SIG-M5 treated with dmso at 0.1 percent for 504 hours (cell line): ENCODE measurements around the gene GPR132.

Experiments
- DNase-seq: peaks from one replicate; lab custom pipeline; 2025; ENCODE audit not compliant: unreplicated experiment; lab: John Stamatoyannopoulos, UW

Gene GPR132

DNA sequence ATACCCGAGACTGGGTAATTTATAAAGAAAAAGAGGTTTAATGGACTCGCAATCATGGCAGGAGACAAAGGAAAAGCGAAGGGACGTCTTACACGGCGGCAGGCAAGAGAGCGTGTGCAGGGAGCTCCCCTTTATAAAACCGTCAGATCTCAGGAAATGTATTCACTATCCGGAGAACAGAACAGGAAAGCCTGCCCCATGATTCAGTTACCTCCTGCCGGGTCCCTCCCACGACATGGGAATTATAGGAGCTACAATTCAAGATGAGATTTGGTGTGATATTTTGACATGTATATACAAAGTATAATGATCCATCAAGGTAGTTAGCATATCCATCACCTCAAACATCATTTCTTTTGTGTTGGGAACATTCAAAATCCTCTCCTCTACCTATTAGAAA lies 42.1 kb downstream of the GPR132 start:
- no peak for DNase-seq

DNA sequence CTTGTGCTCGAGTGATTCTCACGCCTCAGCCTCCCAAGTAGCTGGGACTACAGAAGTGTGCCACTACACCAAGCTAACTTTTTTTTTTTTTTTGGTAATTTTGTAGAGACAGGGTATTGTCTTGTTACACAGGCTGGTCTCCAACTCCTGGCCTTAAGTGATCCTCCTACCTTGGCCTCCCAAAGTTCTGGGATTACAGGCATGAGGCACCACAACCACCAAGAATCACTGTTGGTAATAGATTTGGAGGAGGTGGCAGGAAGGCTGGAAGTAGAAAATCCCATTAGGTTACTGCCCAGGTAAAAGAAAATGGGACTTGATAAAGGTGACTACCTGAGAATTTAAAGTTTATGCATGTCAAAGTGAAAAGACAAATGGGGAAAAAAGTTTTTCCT lies 43.0 kb downstream of the GPR132 start:
- no peak for DNase-seq

DNA sequence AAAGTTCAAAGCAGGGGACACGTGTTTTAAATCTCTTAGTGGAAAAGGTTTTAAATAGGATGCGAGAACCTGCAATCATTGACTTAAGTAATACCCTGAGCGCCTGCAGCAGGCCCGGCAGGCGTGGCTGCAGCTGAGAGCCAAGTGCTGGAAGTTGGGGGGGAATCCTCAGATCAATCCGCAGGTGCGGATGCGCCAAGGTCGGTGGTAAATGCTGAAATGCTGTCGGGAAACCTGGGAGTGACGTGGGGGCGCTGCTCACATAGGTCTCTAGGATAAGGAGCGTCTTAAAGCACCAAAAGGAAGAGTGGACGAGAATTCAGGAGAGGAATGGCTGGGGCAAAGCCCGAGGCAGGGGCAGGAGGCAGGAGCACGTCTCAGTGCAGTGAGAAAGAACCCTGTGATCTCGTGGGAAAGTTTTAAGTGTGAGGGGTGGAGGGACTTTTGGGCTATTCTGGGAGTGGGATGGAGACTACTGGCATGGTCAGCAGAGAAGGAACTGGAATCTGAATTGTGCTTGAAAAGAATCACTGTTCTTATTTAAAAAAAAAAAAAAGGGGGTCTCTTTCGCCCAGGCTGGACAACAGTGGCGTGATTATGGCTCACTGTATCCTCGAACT lies 43.5 kb downstream of the GPR132 start:
- DNase-seq: peak; percentile 78

DNA sequence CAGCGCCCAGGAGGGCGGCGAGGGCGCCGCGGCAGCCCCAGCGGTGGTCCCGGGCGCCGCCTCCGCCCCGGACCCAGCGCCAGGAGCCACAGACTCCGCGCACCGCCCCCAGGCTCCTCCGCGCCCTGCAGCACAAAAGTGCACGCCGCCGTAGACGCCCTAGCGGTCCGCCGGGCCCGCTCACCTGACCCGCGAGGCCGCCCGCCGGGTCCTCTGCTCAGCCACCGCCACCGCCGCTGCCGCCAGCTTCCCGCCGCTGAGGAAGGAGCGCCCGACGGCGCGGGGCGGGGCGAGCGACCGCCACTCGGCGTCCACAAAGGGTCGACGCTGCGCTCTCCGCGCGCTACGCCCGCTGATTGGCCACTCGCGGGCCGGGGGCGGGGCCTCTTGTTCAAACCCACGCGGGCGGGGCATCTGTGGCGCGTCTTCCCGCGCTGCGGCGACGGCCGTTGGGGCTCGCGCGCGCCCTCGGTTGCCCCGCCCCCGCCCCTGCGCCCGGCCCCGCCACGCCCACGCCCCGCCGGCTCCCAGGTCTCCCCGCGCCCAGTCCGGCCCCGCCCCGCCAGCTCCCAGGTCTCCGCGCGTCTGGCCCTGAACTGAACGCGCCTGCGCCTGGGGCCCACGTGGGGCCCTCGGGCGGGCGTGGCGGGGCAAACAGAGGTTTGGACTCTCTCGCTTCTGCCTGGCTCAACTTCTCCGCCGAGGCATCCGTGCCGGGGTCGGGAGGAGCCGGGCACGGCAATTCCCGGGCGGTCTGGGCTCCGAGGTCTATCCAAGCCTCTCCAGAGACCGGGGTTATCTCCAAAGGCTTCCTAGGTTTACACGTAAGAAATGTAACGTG lies 44.2 kb downstream of the GPR132 start, which contains the start of gene CDCA4:
CDCA4 (minus strand) TSS at position 269 of the 841 bp plus-strand sequence. CDS start 9,154 bp downstream, outside the sequence.
- DNase-seq: peak; percentile 98

DNA sequence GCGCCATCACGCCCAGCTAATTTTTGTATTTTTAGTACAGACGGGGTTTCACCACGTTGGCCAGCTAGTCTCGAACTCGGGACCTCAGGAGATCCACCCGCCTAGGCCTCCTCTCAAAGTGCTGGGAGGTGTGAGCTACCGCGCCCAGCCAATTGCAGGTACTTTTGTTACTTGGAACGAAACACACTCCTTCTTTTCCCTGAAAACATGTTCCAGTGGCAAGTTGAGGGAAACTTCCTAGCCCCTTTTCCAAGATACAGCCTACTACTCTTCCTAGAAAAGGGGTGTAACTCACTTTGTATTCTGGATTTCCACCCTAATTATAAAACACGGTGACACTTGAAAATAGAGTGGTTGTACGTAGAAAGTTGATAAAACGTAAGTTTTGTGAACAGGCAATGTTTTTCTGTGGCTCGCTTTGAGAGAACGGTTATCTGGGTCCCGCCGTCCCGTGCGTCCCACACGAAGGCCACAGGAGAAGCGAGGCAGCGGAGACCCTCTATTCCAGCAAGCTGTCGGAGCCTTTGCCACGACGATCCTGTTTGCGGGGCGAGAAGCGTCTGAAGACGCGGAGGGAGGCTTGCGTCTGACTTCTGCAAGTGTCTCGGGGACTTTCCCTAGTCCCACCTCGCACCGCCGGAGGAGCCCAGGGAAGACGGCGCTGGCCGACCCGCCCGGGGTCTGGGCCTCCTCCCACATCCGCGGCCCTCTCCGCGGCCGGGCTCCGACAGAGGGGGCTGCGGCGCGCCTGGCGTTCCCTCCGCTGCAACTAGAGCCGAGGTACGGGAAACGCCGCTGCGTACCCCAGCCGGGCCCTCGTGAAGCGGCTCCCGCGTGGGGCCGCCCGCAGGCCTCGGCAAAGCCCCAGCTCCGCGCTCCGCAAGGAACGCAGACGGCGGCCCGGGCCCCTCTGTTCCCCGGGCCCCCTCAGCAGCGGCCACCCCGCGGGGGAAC lies 45.1 kb downstream of the GPR132 start:
- DNase-seq: peak; percentile 32

DNA sequence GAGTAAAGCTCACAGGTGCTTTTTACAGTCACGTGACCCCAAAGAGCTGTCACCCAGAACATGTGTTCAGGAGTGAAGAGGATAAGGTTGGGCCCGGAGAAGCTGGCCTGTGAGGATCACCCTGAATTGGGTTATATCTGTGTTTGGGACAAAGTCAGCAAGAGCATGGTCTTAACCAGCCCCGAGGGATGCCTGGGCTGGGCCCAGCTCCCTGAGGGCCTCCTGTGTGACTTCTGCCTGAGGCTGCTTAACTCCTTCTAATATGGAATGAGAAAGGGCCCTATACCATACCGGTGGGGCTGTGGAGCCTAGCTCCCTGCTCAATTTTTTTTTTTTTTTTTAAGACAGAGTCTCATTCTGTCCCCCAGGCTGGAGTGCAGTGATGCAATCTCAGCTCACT lies 46.8 kb downstream of the GPR132 start:
- no peak for DNase-seq

DNA sequence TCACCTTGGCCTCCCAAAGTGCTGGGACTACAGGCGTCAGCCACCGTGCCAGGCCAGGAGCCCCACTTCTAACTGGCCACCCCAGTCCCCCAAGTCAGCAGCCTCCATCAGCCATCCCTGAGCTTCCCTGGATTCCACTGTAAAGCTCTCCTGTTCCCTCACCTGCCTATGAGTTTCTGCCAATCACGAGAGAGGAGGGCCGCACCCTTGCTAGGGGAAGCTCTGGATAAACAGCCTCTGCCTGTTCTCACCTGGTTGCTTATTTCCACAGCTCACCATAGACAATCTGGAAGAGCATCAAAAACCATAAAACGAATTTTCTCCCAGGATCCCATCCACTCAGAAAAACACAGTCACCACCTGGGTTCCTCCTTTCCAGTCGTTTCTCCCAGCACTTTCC lies 49.3 kb downstream of the GPR132 start:
- no peak for DNase-seq

DNA sequence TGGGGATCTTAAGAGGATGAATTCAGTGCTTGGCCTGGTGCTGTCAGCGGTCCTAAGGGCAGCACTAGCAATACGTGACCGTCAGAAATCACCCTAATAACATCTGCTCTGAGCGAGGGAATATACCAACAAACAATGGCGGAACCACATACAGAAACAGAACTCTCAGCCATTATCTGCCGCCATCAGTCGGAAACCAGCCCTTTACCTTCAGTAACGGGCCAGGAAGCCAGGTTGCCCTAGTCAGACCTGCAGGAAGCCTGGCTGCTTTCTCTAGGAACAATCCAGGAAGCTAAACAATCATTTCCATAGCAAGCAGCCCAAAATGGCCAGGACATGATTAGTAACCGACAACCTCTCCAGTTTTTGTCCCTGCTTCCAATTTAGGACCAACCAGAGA lies 50.0 kb downstream of the GPR132 start:
- no peak for DNase-seq

DNA sequence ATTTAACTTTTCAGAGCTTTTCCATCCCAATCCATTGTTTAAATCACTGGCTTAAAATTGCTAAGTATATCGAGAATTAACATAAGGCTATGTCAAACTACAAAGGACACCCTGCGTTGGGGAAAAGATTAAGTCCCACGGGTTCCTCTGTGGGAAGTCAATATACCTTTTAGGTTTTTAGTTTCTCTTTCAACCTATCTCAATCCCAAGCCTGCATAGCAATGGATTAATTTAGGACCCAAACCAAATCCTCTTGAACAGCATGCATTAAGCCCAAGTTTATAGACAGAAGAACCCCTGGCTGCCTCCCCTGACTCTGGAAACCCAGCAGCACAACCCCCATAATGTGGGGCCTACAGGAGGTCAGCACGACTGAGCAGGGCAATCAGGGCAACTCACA lies 50.6 kb downstream of the GPR132 start:
- no peak for DNase-seq

DNA sequence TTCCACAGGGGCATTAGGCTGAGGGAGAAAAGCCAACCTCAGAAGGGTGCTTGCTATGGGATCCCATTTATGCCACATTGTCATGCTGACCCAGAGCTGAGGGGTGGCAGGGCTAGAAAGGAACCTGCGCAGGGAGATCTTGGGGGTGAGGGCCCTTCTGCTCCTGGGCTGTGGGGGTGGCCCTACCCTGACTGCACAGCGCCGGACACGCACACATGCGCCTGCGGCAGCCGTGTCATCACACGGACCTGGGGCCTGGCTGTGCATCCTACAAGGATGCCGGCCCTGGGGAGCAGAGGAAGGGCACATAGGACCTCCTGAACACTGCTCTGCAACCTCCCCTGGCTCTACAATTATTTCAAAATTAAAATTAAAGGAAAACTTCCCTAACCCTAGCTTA lies 51.2 kb downstream of the GPR132 start:
- DNase-seq: no peak

DNA sequence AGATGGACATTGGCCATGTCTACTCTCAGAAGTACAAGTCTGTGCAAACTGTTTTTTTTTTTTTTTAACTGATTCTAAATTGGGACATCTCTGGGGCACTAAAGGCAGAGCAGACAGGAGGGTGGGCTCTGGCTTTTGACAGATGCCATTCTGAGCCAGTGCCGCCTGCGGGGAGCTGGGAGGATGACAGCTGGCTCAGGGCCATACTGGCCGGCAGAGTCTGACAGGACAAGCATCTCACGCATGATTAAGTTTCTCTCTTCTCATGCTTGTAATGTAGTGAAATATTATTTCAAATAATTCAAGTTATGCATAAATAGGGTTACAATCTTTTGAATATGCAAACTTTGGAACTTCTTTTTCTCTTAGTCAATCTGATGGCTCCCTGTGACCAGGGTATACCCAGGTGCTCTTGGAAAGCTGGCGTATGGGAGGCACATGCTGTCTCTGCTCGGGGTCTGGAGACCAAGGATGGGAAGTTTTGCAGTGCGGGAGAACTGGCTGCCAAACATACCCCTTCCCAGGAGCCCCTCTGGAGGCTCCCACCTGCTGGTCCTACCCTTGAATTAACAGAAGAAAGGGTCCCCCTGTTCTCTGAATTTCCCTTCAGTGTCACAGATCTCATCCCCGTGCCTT lies 52.0 kb downstream of the GPR132 start:
- DNase-seq: no peak

DNA sequence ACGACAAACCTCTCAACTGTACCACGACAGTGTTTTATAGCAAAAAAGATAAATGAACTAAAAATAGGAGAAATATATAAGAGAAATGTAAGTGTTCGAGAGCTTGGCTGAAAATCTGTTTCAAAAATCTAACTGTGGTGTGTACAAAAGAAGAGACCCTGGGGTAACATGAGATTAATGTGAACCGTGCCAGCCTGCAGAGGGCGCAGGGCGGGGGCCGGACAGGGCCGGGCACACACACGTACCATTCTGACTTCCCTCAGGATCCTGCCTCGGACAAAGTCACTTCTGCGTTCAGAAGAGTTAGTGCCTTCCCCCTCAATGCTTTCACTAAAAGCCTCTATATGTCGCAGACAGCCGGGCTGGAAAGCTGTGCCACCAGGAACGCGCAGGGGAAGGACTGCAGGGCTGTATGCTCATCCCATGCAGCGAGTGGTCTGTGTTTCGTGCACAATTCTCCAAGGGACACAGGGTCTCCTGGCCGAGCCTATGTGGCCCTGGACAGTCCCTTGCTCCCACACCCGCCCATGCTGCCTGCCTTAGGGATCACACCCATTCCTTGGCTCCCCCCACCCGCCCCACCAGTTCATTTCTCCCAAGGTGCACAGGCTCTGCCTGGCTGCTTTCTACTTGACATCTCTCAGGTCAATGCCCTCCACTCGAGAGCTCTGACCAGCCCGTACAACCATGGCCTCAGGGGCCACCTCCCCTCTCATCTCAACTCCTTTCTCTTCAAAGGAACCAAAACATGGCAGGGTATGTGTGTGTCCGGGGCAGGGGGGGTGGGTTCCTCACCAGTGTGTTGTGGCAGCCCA lies 52.9 kb downstream of the GPR132 start:
- no peak for DNase-seq

DNA sequence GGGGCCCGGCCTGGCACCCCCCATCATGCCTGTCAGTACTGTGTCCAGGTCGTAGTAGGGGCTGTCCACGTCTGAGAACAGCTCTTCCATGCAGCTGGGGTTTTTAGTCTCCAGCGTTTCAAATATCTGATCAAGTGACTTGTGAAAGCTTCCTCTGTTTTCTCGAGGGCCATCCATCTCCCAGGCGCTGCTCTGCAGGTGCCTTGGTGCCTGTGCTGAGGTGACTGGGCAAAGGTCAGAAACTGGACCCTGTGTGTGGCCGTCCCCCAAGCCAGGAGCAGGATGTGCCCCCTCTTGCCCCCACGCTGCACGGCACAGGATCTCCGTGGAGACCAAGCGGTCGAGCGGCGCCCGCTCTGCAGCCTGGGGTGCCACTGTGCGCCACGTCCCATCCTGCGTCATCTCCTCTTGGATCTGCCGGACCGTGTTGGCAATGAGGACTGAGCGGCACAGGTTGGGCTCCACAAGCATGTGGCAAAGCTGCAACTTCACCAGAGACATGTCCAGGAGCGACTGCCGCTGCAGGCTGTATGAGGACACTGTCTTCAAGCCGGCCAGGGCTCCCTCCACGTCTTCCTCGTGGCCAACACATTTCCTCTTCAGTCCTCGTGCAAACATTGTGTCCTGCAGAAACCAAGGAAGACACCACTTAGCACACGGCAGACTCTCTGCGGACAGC lies 53.8 kb downstream of the GPR132 start:
- DNase-seq: no peak

DNA sequence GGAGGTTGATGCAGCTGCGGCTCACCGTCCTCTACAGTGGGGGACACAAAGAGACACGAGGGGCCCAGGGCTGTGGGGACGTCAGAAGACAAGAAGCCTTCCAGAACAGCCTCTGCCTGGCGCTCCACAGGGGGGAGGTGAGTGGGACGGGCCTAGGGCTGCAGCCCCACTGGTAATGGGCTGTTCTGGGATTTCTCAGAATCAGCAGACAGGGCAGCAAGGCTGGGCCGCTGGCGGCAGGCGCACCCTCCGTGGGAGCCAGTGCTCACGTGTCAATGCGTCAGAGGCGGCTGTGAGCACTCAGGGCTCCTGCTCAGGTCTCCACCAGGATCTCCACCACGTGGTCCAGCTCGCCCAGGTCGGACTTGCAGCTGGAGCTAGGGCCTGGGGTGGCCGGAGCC lies 54.3 kb downstream of the GPR132 start:
- DNase-seq: no peak

DNA sequence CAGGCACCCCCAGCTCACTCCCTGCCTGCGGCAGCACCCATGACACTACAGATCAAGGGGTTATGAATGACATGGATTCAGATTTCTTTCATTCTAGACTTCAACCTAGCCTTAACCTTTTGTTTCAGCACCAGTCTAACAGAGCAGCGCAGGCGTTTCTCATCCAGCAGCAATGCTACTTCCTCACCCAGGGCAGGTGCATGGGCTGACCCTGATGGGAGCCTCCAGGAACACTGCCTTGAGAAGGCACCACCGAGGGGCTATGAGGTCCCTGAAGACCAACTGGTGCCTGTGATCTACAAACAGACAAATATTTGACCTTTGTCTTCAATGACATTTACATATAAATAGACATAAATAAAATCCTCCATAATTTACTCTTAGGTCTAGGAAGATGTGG lies 55.1 kb downstream of the GPR132 start:
- no peak for DNase-seq

DNA sequence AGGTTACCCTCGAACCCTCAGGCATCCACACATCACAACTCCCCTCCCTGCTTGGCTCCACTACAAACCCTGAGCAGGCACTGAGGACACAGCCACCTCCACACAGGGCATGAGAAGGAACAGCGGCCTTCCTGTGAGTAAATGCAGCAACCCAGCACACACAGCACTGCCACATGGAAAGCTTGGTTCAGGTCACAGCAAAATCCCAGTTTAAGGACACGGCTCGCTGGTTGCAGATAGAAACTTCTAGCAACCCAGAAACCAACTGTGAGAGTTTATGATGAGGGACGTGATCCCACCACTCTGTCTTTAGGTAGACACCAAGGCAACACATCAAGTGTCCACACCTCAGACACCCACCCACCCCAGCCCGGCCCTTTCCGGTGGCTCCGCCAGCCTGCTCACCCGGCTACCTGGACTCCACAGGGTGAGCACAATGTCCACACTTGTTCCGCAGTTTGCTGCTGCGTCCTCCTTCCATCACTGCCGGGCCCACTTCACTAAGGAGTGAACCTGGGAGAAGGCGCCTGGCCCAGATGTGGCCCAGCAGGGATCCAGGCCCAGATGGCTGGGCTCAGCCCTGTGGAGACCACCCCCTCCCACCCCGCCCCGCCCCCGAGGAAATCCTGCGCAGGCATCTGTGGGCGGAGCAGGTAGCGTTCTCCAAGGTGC lies 57.5 kb downstream of the GPR132 start:
- no peak for DNase-seq

DNA sequence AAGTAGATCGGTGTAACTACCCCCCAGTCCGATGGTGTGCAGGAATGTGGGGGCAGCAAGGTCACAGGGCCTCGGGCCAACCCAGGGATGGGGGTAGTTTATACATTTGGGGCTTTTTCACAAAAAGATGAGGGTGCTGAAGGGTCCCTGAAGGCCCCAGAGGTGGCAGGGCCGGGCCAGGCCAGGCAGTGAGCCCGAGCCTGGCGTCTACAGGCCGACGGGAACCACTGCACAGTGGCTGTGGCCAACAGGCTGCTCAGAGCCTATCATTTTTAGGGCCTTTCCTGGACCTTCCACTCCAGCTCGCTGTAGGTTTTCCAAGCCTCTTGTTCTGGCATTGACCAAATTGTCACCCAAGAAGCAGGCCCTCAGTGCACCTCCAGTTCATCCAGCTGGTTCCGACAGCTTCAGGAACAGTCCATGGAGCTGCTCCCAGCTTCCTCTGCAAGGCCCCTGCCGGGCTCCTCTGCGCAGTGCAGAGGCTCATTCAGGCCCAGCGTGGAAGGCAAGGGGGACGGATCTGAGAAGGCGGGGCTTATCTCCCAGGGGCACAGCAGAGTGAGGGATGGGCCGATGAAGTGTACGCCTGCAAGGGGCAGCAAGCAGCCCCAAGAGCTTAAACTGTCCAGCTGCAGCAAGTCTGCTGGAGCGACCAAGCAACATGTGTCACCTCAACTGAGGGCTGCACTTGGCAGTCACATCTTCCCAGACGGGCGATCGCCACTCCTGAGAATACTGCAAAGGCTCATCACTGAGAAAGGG lies 58.2 kb downstream of the GPR132 start:
- no peak for DNase-seq
